Gastroesophageal sphincter (tissue), 4 donors: Measurements from ENCODE around the gene PDGFA. TPM values are rescaled to one million over a fixed set of nuclear protein-coding genes. Genes with fewer than 3 reads are reported as not detected.

ENCODE experiments used
- ATAC-seq: fragments of 150-250 bp; one replicate; pipeline ENCODE4 v1.9.1; 2016; ENCODE audit warnings: mild to moderate bottlenecking, moderate library complexity
- H3K27ac ChIP-seq, 4 donors: fragments of 200-600 bp; sonication (generic) in 3 of 4; 1 replicate in 3 of 4; 2 replicates in 1 of 4; pipeline ENCODE4 v1.5.1; 2016 to 2019
- H3K27me3 ChIP-seq: fragments of 200-600 bp; sonication (generic); one replicate; pipeline ENCODE4 v1.5.1; 2019
- H3K36me3 ChIP-seq, 2 donors: fragments of 200-600 bp; sonication (generic); one replicate each; pipeline ENCODE4 v1.5.1; 2019; ENCODE audit warnings: control low read depth in 1 of 2
- H3K4me1 ChIP-seq, 3 donors: fragments of 200-600 bp; sonication (generic); 1 replicate in 2 of 3; 2 replicates in 1 of 3; pipeline ENCODE4 v1.5.1; 2016 to 2019; ENCODE audit warnings: control low read depth in 2 of 3
- H3K4me3 ChIP-seq, 2 donors: fragments of 200-600 bp; sonication (generic); one replicate each; pipeline ENCODE4 v1.5.1; 2019; ENCODE audit warnings: mild to moderate bottlenecking in 1 of 2, moderate library complexity in 1 of 2
- H3K9me3 ChIP-seq, 3 donors: fragments of 200-600 bp; sonication (generic); one replicate each; pipeline ENCODE4 v1.5.1; 2017 to 2019; ENCODE audit warnings: control low read depth in 2 of 3
- CTCF ChIP-seq, 4 experiments: fragments of 200-600 bp in 2 of 4; fragments of 450-650 bp in 2 of 4; sonication (generic) in 1 of 4; IDR thresholded peaks; one replicate each; pipeline ENCODE4 v1.5.1; 2017 to 2019; ENCODE audit warnings: antibody characterized with exemption in 4 of 4, mild to moderate bottlenecking in 2 of 4, moderate library complexity in 2 of 4
- EP300 ChIP-seq: sonication (generic); formaldehyde crosslinking; IDR thresholded peaks from one replicate; pipeline ENCODE4 v1.6.1; 2017; ENCODE audit warnings: antibody characterized with exemption, mild to moderate bottlenecking
- POLR2A ChIP-seq, 2 donors: fragments of 450-650 bp; IDR thresholded peaks; one replicate each; pipeline ENCODE4 v1.6.1; 2017; ENCODE audit warnings: antibody characterized with exemption in 2 of 2, mild to moderate bottlenecking in 2 of 2, moderate library complexity in 1 of 2
- POLR2AphosphoS5 ChIP-seq: sonication (generic); formaldehyde crosslinking; IDR thresholded peaks from one replicate; pipeline ENCODE4 v1.6.1; 2017; ENCODE audit warnings: antibody characterized with exemption
- WGBS, 2 donors: methylation state at CpG; one replicate each; pipeline ENCODE4 v1.1.5; 2018; ENCODE audit warnings: low coverage in 1 of 2; 5-methylcytosine and 5-hydroxymethylcytosine counted together
- total RNA-seq, 4 donors: library from RNA; depleted of rRNA; stranded (reverse); fragments of >200 nt; gene quantifications; one replicate each; pipeline ENCODE4 v1.1.0, GENCODE V29; 2016

The PDGFA gene
- total RNA-seq, 4 donors from 2014 or later = 66.0 to 162 (median 120) TPM

- Histone ChIP-seq H3K4me1 (peaks cover 0 to 9% (median 7%) of the 10 kb centered on the region in 3 donors), H3K9me3 (no peaks in the 10 kb centered on the region), H3K4me3 (no peak overlapping the region), H3K27me3 (no peaks in the 10 kb centered on the region), H3K36me3 (no peaks in the 10 kb centered on the region), H3K27ac (no peak overlapping the region)
- TF ChIP-seq EP300 (no peak), POLR2A (IDR thresholded peaks at IDR 0.05) (no peak), POLR2AphosphoS5 (no peak), CTCF (IDR thresholded peaks at IDR 0.05) (no peak)
- WGBS, 2 donors = 57% methylated on average over 1 of the region's 12 CpGs; no CpG with 5 or more reads in 1 of the 2 donors
- ATAC-seq = no peak
These were observed 16.6 kb upstream of the PDGFA start for GRCh38 chr7:536231-536630.

- H3K36me3 ChIP-seq = no peaks in the 10 kb centered on the region
- no peak overlapping the region for H3K27ac ChIP-seq
- H3K4me1 ChIP-seq = peaks cover 0 to 9% (median 7%) of the 10 kb centered on the region in 3 donors
- ATAC-seq = no peak
- H3K9me3 ChIP-seq = no peaks in the 10 kb centered on the region
- no peak for TF ChIP-seq POLR2A (IDR thresholded peaks at IDR 0.05)
- TF ChIP-seq EP300 = no peak
- no peak for TF ChIP-seq CTCF (IDR thresholded peaks at IDR 0.05)
- TF ChIP-seq POLR2AphosphoS5 = no peak
- WGBS, 2 donors = 100% methylated on average over 1 of the region's 10 CpGs; no CpG with 5 or more reads in 1 of the 2 donors
- no peak overlapping the region for H3K4me3 ChIP-seq
- peaks cover 12% of the 10 kb centered on the region for H3K27me3 ChIP-seq
These were observed 15.3 kb upstream of the PDGFA start for GRCh38 chr7:534959-535358.

- no peak for ATAC-seq
- 93 to 98% methylated on average over 3 to 6 of the region's 8 CpGs for WGBS, 2 donors
- Histone ChIP-seq H3K27ac (no peak overlapping the region), H3K4me1 (peaks cover 0 to 9% (median 7%) of the 10 kb centered on the region in 3 donors), H3K36me3 (no peaks in the 10 kb centered on the region), H3K27me3 (peaks cover 17% of the 10 kb centered on the region), H3K9me3 (no peaks in the 10 kb centered on the region), H3K4me3 (no peak overlapping the region)
- TF ChIP-seq CTCF (IDR thresholded peaks at IDR 0.05) = no peak
- TF ChIP-seq POLR2AphosphoS5 = no peak
- no peak for TF ChIP-seq EP300
- no peak for TF ChIP-seq POLR2A (IDR thresholded peaks at IDR 0.05)
These were observed 14.4 kb upstream of the PDGFA start for GRCh38 chr7:534075-534474.

GRCh38 chr7:533266-533665 lies 13.6 kb upstream of the PDGFA start:
- Histone ChIP-seq H3K36me3 (no peaks in the 10 kb centered on the region), H3K4me3 (no peak overlapping the region), H3K9me3 (no peaks in the 10 kb centered on the region), H3K27ac (no peak overlapping the region), H3K27me3 (peaks cover 17% of the 10 kb centered on the region), H3K4me1 (peaks cover 0 to 5% (median 5%) of the 10 kb centered on the region in 3 donors)
- no peak for ATAC-seq
- WGBS, 2 donors = 100% methylated on average over 1 of the region's 17 CpGs; no CpG with 5 or more reads in 1 of the 2 donors
- TF ChIP-seq EP300 (no peak), POLR2A (IDR thresholded peaks at IDR 0.05) (no peak), POLR2AphosphoS5 (no peak), CTCF (IDR thresholded peaks at IDR 0.05) (no peak)

- 83 to 100% methylated on average over 2 to 3 of the region's 15 CpGs for WGBS, 2 donors
- no peaks in the 10 kb centered on the region for H3K4me1 ChIP-seq
- H3K4me3 ChIP-seq = no peak overlapping the region
- ATAC-seq = no peak
- TF ChIP-seq POLR2AphosphoS5 = no peak
- TF ChIP-seq EP300 = no peak
- TF ChIP-seq CTCF (IDR thresholded peaks at IDR 0.05) = no peak
- TF ChIP-seq POLR2A (IDR thresholded peaks at IDR 0.05) = no peak
- peaks cover 17% of the 10 kb centered on the region for H3K27me3 ChIP-seq
- H3K27ac ChIP-seq = no peak overlapping the region
- no peaks in the 10 kb centered on the region for H3K9me3 ChIP-seq
- H3K36me3 ChIP-seq = no peaks in the 10 kb centered on the region
These were observed 12.9 kb upstream of the PDGFA start for GRCh38 chr7:532379-533143.
